SJSA1 (cell line): ENCODE measurements around the gene PTPRU. TPM values are rescaled to one million over a fixed set of nuclear protein-coding genes. Genes with fewer than 3 reads are reported as not detected.
A peak's percentile ranks its signal among the peaks of the same experiment; 100 is the strongest.

ENCODE experiments used
- DNase-seq, 2 experiments: peaks; one replicate each; pipeline ENCODE4 v3.0.0-alpha.2; 2015 to 2020; ENCODE audit warnings: low spot score in 2 of 2, low read depth in 1 of 2
- H3K27ac ChIP-seq: fragments of 250-450 bp; sonication (Bioruptor Pico); 2 replicates; pipeline ENCODE4 v1.5.1; 2020; ENCODE audit warnings: mild to moderate bottlenecking, moderate library complexity
- H3K27me3 ChIP-seq: fragments of 250-450 bp; sonication (Bioruptor Pico); replicated peaks from 2 replicates; pipeline ENCODE4 v1.5.1; 2020; ENCODE audit warnings: mild to moderate bottlenecking, moderate library complexity
- H3K36me3 ChIP-seq: fragments of 250-450 bp; sonication (Bioruptor Pico); 2 replicates; pipeline ENCODE4 v1.5.1; 2020; ENCODE audit warnings: mild to moderate bottlenecking
- H3K4me1 ChIP-seq: fragments of 250-450 bp; sonication (Bioruptor Pico); replicated peaks from 2 replicates; pipeline ENCODE4 v1.6.1; 2021; ENCODE audit warnings: mild to moderate bottlenecking
- H3K4me3 ChIP-seq: fragments of 250-450 bp; sonication (Bioruptor Pico); 2 replicates; pipeline ENCODE4 v1.5.1; 2020; ENCODE audit warnings: mild to moderate bottlenecking
- H3K9me3 ChIP-seq: fragments of 250-450 bp; sonication (Bioruptor Pico); replicated peaks from 2 replicates; pipeline ENCODE4 v1.5.1; 2020; ENCODE audit warnings: mild to moderate bottlenecking
- total RNA-seq: library from RNA; depleted of rRNA; stranded (reverse); fragments of >200 nt; shearing (Covaris generic); gene quantifications from 2 replicates; pipeline ENCODE4 v1.2.3, GENCODE V29; 2014

The PTPRU gene
- total RNA-seq, 1 experiment from 2014 or later = 16.8 TPM

DNA sequence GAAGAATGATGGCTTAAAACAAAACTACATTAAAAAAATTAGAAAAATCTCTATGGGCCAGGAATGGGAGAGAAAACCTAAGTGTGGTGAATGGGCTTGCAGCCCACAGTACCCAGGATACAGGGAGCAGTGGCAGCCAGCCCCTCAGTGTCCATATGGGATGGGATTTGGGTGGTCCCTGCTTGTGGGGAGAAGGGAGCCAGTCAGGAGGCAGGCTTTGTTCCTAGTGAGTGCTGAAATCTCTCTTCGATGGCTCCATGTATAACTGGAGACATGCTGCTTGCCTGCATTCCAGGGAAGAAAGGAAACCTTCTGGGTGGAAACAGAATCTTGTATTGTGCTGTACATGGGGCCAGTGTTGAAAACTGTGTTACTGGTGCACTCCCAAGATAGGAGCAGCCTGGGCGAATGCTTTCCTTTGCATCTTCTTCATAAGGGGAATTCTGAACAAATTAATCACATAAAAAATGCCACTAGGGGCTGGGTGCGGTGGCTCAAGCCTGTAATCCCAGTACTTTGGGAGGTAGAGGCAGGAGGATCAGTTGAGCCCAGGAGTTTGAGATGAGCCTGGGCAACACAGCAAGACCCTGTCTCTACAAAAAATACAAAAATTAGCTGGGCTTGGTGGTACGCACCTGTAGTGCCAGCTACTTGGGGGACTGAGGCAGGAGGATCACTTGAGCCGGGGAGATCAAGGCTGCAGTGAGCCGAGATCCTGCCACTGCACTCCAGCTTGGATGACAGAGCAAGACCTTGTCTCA, 36.0 kb downstream of the PTPRU start:
- no peak overlapping the region for H3K27ac ChIP-seq
- no peaks in the 10 kb centered on the region for H3K27me3 ChIP-seq

DNA sequence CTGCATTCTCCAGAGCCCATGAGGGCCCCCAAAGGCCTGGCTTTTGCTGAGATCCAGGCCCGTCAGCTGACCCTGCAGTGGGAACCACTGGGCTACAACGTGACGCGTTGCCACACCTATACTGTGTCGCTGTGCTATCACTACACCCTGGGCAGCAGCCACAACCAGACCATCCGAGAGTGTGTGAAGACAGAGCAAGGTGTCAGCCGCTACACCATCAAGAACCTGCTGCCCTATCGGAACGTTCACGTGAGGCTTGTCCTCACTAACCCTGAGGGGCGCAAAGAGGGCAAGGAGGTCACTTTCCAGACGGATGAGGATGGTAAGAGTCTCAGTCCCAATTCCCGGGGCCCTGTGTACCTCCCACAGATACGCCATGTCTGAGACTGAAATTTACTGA, 39.1 kb downstream of the PTPRU start:
- no peaks in the 10 kb centered on the region; the same call in 1 of the 2 replicates for H3K9me3 ChIP-seq

More for the DNA sequence above, 36.0 kb downstream of the PTPRU start:
- Histone ChIP-seq H3K36me3 (no peaks in the 10 kb centered on the region), H3K4me3 (no peak overlapping the region), H3K4me1 (peaks cover 20% of the 10 kb centered on the region), H3K9me3 (no peaks in the 10 kb centered on the region; the same call in 1 of the 2 replicates)
- DNase-seq = no peak

DNA sequence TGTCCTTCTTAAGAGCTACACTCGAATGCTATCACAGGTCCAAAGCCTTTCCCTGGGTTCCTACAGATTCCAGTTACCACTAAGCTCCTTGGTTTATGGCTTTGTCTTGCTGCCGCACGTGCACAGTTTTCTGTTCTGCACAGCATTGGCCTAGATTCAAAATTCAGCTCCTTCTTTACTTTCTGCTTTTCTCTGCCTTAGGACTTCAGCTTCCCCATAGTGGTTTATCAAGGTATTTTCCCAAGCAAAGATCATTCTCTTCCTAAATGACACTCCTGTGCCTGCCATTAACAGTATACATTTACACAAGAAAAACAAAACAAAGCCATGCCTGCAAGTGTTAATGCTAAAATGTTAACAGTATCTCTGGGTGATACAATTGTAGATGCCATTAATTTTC, 41.8 kb downstream of the PTPRU start:
- Histone ChIP-seq H3K4me3 (no peak overlapping the region), H3K9me3 (no peaks in the 10 kb centered on the region), H3K27ac (no peak overlapping the region), H3K27me3 (no peaks in the 10 kb centered on the region), H3K36me3 (no peaks in the 10 kb centered on the region), H3K4me1 (peaks cover 13% of the 10 kb centered on the region)
- DNase-seq = no peak

More for the DNA sequence above, 39.1 kb downstream of the PTPRU start:
- H3K27me3 ChIP-seq = no peaks in the 10 kb centered on the region
- no peak overlapping the region for H3K27ac ChIP-seq
- no peak for DNase-seq
- H3K4me1 ChIP-seq = peaks cover 25% of the 10 kb centered on the region
- no peak overlapping the region for H3K4me3 ChIP-seq
- H3K36me3 ChIP-seq = no peaks in the 10 kb centered on the region

DNA sequence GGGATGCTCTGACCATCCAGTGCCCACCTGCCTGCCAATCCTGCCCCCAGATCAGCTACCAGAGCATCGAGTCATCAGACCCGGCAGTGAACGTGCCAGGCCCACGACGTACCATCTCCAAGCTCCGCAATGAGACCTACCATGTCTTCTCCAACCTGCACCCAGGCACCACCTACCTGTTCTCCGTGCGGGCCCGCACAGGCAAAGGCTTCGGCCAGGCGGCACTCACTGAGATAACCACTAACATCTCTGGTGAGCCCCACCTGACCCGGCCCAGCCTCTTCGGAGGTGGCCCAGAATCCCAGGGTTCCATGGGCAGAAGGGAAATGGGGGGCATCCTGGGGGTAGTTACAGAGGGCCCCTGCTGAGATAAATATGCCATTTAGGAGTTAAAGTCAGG, 43.1 kb downstream of the PTPRU start:
- no peaks in the 10 kb centered on the region for H3K27me3 ChIP-seq
- no peak overlapping the region for H3K27ac ChIP-seq
- no peaks in the 10 kb centered on the region for H3K9me3 ChIP-seq
- H3K4me1 ChIP-seq = peaks cover 13% of the 10 kb centered on the region
- DNase-seq = no peak
- H3K36me3 ChIP-seq = no peaks in the 10 kb centered on the region
- H3K4me3 ChIP-seq = no peak overlapping the region

DNA sequence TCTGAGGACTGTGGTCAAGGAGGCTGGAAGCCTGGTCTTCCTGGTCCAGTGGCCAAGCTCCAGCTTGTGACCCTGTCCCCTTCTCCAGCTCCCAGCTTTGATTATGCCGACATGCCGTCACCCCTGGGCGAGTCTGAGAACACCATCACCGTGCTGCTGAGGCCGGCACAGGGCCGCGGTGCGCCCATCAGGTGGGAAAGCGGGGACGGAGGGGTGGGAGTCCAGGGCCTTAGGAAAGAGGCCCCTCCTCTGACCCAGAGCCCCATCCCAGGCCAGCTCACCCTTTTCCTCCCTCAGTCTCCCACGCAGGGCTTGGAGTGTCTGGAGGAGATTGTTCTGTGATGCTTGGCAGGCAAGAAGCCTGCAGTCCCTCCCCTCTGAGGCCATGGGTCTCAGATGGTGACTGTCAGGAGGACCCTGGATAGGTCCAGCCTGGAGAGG, 43.6 kb downstream of the PTPRU start:
- H3K9me3 ChIP-seq = no peaks in the 10 kb centered on the region
- H3K27me3 ChIP-seq = no peaks in the 10 kb centered on the region
- H3K4me1 ChIP-seq = peaks cover 13% of the 10 kb centered on the region
- H3K4me3 ChIP-seq = no peak overlapping the region
- H3K36me3 ChIP-seq = no peaks in the 10 kb centered on the region
- no peak for DNase-seq
- H3K27ac ChIP-seq = no peak overlapping the region

DNA sequence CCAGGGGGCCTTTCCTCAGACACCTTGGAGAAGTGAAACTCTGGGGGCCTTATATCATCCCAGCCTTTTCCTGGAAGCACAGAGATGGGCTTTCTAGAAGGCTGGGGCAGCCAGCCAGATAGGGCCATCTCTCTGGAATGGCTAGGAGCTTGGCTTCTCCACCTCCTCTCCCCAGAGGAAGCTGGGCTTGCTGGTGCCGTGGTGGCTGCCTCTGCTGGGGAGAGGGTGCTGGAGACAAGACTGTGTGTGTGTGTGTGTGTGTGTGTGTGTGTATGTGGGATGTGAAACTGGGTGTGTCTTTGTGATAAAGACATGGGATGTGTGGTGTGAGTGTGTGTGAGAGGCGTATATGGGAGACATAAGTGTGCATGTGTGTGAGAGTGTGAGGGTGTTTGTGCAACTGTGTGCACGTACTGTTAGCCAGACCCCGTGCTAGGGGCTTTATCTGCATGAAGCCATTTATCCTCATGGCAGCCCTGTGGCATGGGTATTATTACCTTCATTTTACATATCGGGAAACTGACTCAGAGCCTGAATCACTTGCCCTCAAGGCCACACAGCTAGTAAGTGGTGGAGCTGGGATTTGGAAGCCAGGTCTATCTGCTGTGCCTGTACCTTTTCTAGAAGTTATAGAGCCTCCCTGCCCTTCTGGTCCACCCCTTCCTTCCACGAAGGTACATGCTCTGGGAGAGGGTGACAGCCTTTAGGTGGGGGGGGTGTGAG, 44.2 kb downstream of the PTPRU start:
- DNase-seq = no peak
- Histone ChIP-seq H3K27ac (no peak overlapping the region), H3K27me3 (no peaks in the 10 kb centered on the region), H3K4me1 (peaks cover 13% of the 10 kb centered on the region), H3K4me3 (no peak overlapping the region), H3K9me3 (no peaks in the 10 kb centered on the region), H3K36me3 (no peaks in the 10 kb centered on the region)

DNA sequence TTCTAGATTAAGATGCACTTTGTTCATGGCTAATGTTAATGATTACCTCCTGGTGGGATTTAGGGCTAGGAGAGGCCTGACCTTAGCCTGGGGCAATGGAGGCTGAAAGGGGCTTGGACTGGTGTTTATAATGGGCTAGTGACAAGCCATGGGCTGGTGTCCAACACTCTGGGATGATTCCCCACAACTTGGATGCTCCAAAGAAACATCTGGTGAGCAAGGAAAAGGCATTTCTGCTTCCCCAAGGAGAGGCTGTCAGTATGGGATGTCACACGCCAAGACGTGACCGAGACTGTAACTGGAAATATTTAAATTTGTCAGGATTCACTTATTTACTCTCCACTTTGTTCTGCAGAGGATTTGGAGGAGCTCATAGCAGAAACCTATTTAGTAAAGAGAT, 45.2 kb downstream of the PTPRU start:
- Histone ChIP-seq H3K4me3 (no peak overlapping the region), H3K36me3 (no peaks in the 10 kb centered on the region), H3K9me3 (no peaks in the 10 kb centered on the region), H3K4me1 (peaks cover 13% of the 10 kb centered on the region), H3K27ac (no peak overlapping the region), H3K27me3 (no peaks in the 10 kb centered on the region)
- DNase-seq = no peak

DNA sequence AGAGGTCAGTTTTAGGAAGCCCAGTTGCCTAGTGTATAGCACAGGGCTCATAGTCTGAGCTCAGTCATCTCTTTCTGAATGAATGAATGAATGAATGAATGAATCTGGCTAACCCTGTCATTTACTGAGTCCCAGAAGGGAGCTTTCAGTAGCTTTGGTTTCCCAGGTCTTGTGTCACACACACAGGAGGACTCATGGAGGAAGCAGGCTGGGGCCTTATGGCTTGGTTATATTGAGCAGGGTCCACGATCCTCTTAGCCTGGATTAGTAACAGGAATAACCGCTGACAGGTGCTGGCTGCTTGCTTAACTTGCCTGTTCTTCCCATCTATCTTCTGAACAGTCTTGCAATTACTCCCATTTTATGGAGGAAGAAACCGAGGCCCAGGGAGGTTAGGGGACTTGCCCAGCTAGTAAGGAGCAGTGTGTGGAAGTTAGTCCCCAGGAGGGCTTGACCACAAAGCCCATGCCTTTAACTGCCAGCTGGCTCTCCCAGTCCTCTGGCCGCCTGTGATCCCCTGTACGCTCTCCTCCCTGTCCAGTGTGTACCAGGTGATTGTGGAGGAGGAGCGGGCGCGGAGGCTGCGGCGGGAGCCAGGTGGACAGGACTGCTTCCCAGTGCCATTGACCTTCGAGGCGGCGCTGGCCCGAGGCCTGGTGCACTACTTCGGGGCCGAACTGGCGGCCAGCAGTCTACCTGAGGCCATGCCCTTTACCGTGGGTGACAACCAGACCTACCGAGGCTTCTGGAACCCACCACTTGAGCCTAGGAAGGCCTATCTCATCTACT, 46.0 kb downstream of the PTPRU start:
- H3K4me3 ChIP-seq = no peak overlapping the region
- H3K27me3 ChIP-seq = no peaks in the 10 kb centered on the region
- H3K9me3 ChIP-seq = no peaks in the 10 kb centered on the region
- peaks cover 13% of the 10 kb centered on the region for H3K4me1 ChIP-seq
- H3K36me3 ChIP-seq = no peaks in the 10 kb centered on the region
- DNase-seq = no peak
- no peak overlapping the region for H3K27ac ChIP-seq

DNA sequence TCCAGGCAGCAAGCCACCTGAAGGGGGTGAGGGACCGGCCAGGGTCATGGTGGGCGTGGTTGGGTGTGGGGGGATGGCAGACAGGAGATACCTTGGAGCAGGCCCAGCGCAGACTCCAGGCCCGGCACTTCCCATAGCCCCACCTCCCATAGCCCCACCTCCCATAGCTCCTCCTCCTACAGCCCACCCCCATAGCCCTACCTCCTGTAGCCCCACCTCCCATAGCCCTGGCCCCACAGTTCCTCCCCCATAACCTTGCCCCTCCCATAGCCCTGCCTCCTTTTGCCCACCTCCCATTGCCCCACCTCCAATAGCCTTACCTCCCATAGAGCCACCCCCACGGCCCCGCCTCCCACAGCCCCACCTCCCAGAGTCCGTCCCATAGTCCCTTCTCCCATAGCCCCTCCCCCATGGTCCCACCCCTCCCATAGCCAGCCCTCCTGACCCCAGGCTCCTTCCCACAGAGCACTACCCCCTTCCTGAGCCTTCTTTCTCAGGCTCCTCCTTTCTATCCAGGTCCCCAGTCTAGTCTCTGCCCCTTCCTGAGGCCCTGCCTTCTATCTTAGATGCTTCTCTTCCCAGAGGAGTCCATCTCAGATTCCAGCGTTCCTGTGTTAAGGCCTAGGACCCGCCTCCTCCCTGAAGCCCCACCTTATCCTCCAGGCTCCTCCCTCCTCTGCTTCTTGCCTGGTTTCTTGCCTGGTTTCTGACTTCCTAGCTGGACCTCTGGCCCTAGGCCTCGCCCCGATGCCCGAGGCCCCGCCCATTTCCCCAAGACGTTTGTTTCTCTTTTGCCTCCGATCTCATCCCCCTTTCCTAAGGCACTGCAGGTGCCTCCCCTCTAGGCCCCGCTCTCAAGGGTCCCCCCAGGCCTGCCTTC, 46.8 kb downstream of the PTPRU start:
- no peak for DNase-seq
- no peaks in the 10 kb centered on the region for H3K9me3 ChIP-seq
- no peaks in the 10 kb centered on the region for H3K36me3 ChIP-seq
- no peaks in the 10 kb centered on the region for H3K27me3 ChIP-seq
- H3K4me3 ChIP-seq = no peak overlapping the region
- no peak overlapping the region for H3K27ac ChIP-seq
- peaks cover 13% of the 10 kb centered on the region for H3K4me1 ChIP-seq

DNA sequence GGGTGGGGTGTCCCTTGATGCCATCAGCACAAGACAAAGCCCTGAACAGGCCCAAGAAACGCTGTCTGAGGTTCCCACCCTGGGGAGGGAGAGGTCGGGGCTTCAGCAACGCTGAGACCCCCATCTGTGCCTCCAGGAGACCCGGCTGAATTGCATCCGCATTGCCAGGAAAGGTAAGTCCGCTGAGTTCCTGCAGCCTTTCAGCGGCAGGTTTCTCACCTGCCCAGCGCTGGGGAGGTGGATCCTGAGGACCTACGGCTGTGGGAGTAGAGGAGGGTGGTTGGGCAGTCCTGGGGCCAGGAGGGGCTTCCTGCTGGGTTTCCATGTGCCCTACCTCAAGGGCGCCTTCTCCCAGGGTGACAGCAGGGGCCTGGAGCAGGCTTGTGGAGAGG, 47.5 kb downstream of the PTPRU start:
- H3K9me3 ChIP-seq = no peaks in the 10 kb centered on the region
- no peaks in the 10 kb centered on the region for H3K27me3 ChIP-seq
- DNase-seq = peak in 1 of 2 experiments; percentile 31
- no peak overlapping the region for H3K4me3 ChIP-seq
- H3K4me1 ChIP-seq = peaks cover 13% of the 10 kb centered on the region
- no peak overlapping the region for H3K27ac ChIP-seq
- H3K36me3 ChIP-seq = no peaks in the 10 kb centered on the region

DNA sequence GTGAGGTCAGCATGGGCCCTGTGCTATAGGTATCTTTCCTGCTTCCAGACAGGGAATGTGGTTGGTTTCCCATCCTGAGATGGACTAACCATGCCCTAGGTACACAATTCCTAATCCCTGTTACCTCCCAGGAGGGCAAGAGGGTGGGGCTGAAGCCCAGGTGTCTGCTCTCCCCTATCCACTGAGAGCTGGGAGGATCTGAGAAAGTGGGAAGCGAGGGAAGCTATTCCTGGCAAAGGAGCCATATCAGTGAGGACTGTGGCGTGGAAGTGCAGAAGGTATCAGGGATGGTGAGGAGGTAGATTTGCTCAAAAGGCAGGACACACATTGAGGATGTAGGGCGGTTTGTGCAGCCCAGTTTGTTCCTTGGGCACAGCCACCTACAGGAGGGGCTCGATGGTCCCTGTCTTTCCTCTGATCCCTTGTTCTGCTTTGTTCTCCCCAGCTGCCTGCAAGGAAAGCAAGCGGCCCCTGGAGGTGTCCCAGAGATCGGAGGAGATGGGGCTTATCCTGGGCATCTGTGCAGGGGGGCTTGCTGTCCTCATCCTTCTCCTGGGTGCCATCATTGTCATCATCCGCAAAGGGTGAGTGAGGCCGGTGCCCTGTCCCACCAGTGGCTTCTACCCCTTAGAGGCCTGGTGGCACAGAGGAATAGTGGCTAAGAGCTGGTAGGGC, 48.1 kb downstream of the PTPRU start:
- no peak overlapping the region for H3K4me3 ChIP-seq
- peaks cover 13% of the 10 kb centered on the region for H3K4me1 ChIP-seq
- H3K27me3 ChIP-seq = no peaks in the 10 kb centered on the region
- H3K27ac ChIP-seq = no peak overlapping the region
- no peak for DNase-seq
- no peaks in the 10 kb centered on the region for H3K36me3 ChIP-seq
- no peaks in the 10 kb centered on the region for H3K9me3 ChIP-seq

DNA sequence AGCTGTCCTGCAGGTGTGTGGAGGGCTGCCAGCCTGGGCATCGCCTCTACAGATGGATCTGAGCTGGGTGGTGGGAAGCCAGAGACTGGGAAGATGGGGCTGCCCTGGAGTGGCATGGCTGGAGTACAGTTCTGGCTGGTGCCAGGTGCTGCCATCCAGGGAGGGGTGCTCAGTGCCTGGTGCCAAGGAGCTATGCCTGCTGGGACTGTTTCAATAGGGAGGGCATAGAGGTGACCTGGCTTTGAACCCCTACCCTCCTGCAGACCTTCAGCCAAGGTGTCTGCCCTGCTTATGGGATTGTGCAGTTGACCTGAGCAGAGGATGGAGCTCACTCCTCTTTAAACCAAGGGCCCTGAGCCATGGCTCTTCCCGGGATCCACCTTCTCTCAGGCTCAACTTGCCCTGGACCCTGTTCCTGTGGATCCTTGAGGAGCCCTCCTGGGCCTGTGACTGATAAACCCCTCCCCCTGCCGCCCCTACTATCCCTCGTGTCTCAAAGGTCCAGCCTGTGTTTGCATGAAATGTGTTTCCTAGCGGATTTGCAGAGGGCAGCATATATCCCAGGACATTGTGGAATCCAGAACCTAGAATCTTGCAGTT, 48.7 kb downstream of the PTPRU start:
- Histone ChIP-seq H3K9me3 (no peaks in the 10 kb centered on the region), H3K4me1 (peaks cover 12% of the 10 kb centered on the region), H3K27me3 (no peaks in the 10 kb centered on the region), H3K4me3 (no peak overlapping the region), H3K27ac (no peak overlapping the region), H3K36me3 (no peaks in the 10 kb centered on the region)
- no peak for DNase-seq
